H9 (cell line): Measurements from ENCODE around the gene DSTN. TPM values are rescaled to one million over a fixed set of nuclear protein-coding genes. Genes with fewer than 3 reads are reported as not detected.

ENCODE experiments used
- DNase-seq: peaks from one replicate; pipeline ENCODE4 v3.0.0-alpha.2; 2017
- H2AFZ ChIP-seq: one replicate; pipeline ENCODE4 v1.6.1; 2013; ENCODE audit warnings: mild to moderate bottlenecking, low read length, control low read depth, moderate library complexity
- H2AK5ac ChIP-seq: 2 replicates; pipeline ENCODE4 v1.6.1; 2013; ENCODE audit warnings: low read length, control low read depth, mixed read lengths; ENCODE audit not compliant: insufficient read length
- H2BK120ac ChIP-seq: one replicate; pipeline ENCODE4 v1.6.1; 2013; ENCODE audit warnings: low read depth, mild to moderate bottlenecking, low read length, control low read depth, inconsistent platforms; ENCODE audit not compliant: poor library complexity, severe bottlenecking
- H2BK12ac ChIP-seq: 2 replicates; pipeline ENCODE4 v1.6.1; 2013; ENCODE audit warnings: low read length, control low read depth, mixed read lengths, low read depth; ENCODE audit not compliant: insufficient read length
- H2BK15ac ChIP-seq: 2 replicates; pipeline ENCODE4 v1.6.1; 2013; ENCODE audit warnings: low read depth, low read length, control low read depth
- H2BK20ac ChIP-seq: one replicate; pipeline ENCODE4 v1.6.1; 2013; ENCODE audit warnings: low read depth, mild to moderate bottlenecking, low read length, control low read depth, inconsistent platforms; ENCODE audit not compliant: poor library complexity, severe bottlenecking
- H2BK5ac ChIP-seq: 2 replicates; pipeline ENCODE4 v1.6.1; 2013; ENCODE audit warnings: low read length, control low read depth, mixed read lengths; ENCODE audit not compliant: insufficient read length
- H3K14ac ChIP-seq: 2 replicates; pipeline ENCODE4 v1.6.1; 2013; ENCODE audit warnings: low read length, control low read depth; ENCODE audit not compliant: insufficient read depth
- H3K18ac ChIP-seq: 2 replicates; pipeline ENCODE4 v1.6.1; 2013; ENCODE audit warnings: low read depth, mild to moderate bottlenecking, mixed read lengths, low read length, control low read depth; ENCODE audit not compliant: insufficient read length
- H3K23ac ChIP-seq: 2 replicates; pipeline ENCODE4 v1.6.1; 2013; ENCODE audit warnings: low read length, control low read depth, mixed read lengths, low read depth; ENCODE audit not compliant: insufficient read length
- H3K23me2 ChIP-seq: 2 replicates; pipeline ENCODE4 v1.6.1; 2013; ENCODE audit warnings: low read depth, mild to moderate bottlenecking, mixed read lengths, low read length, control low read depth; ENCODE audit not compliant: insufficient read length, poor library complexity, severe bottlenecking
- H3K27ac ChIP-seq: 2 replicates; pipeline ENCODE4 v1.5.1; 2013; ENCODE audit warnings: low read length, control low read depth, mixed read lengths, low read depth; ENCODE audit not compliant: insufficient read length
- H3K27me3 ChIP-seq: 2 replicates; pipeline ENCODE4 v1.6.1; 2013; ENCODE audit warnings: low read length, control low read depth, inconsistent platforms; ENCODE audit not compliant: insufficient read depth
- H3K4ac ChIP-seq: 2 replicates; pipeline ENCODE4 v1.6.1; 2013; ENCODE audit warnings: low read depth, mild to moderate bottlenecking, control low read depth, inconsistent platforms, low read length, moderate library complexity
- H3K4me1 ChIP-seq: 2 replicates; pipeline ENCODE4 v1.6.1; 2013; ENCODE audit warnings: low read length, control low read depth, inconsistent platforms; ENCODE audit not compliant: insufficient read depth
- H3K4me2 ChIP-seq: 2 replicates; pipeline ENCODE4 v1.6.1; 2013; ENCODE audit warnings: low read length, control low read depth, mixed read lengths; ENCODE audit not compliant: insufficient read length, insufficient read depth
- H3K56ac ChIP-seq: 2 replicates; pipeline ENCODE4 v1.6.1; 2013; ENCODE audit warnings: low read depth, mild to moderate bottlenecking, mixed read lengths, low read length, control low read depth; ENCODE audit not compliant: insufficient read length
- H3K79me1 ChIP-seq: 2 replicates; pipeline ENCODE4 v1.6.1; 2013; ENCODE audit warnings: low read depth, mild to moderate bottlenecking, moderate library complexity, low read length, control low read depth, inconsistent platforms; ENCODE audit not compliant: insufficient read depth, poor library complexity, severe bottlenecking
- H3K79me2 ChIP-seq: 2 replicates; pipeline ENCODE4 v1.6.1; 2013; ENCODE audit warnings: low read length, control low read depth, inconsistent platforms; ENCODE audit not compliant: insufficient read depth
- H3K9ac ChIP-seq: 2 replicates; pipeline ENCODE4 v1.6.1; 2013; ENCODE audit warnings: low read length, control low read depth, mixed read lengths; ENCODE audit not compliant: insufficient read length; ENCODE audit errors: extremely low read depth
- H3K9me3 ChIP-seq: one replicate; pipeline ENCODE4 v1.6.1; 2013; ENCODE audit warnings: low read depth, low read length, inconsistent platforms; ENCODE audit not compliant: control insufficient read depth
- H3T11ph ChIP-seq: one replicate; pipeline ENCODE4 v1.6.1; 2013; ENCODE audit warnings: mild to moderate bottlenecking, low read length, control low read depth, inconsistent platforms
- H4K20me1 ChIP-seq: one replicate; pipeline ENCODE4 v1.6.1; 2013; ENCODE audit not compliant: control insufficient read depth, insufficient read length, insufficient read depth
- H4K5ac ChIP-seq: 2 replicates; pipeline ENCODE4 v1.6.1; 2013; ENCODE audit warnings: low read depth, mild to moderate bottlenecking, mixed read lengths, low read length, control low read depth; ENCODE audit not compliant: insufficient read length
- H4K8ac ChIP-seq: replicated peaks from 2 replicates; pipeline ENCODE4 v1.6.1; 2013; ENCODE audit warnings: low read length, control low read depth, mixed read lengths, low read depth; ENCODE audit not compliant: insufficient read length
- H4K91ac ChIP-seq: 2 replicates; pipeline ENCODE4 v1.6.1; 2013; ENCODE audit warnings: low read depth, mild to moderate bottlenecking, moderate library complexity, mixed read lengths, low read length, control low read depth; ENCODE audit not compliant: insufficient read length
- H3K27ac Mint-ChIP-seq, 3 experiments: 2 replicates in 2 of 3; 3 replicates in 1 of 3; pipeline ENCODE4 v1.8.0; 2020 to 2021; ENCODE audit warnings: mixed read lengths in 3 of 3, mild to moderate bottlenecking in 1 of 3, moderate library complexity in 1 of 3
- H3K27me3 Mint-ChIP-seq: 2 replicates; pipeline ENCODE4 v1.8.0; 2021; ENCODE audit warnings: low read depth, mild to moderate bottlenecking, moderate library complexity, mixed read lengths
- H3K36me3 Mint-ChIP-seq, 3 experiments: 2 replicates in 2 of 3; 3 replicates in 1 of 3; pipeline ENCODE4 v1.8.0; 2020 to 2021; ENCODE audit warnings: low read depth in 3 of 3, mixed read lengths in 3 of 3; ENCODE audit not compliant: insufficient read depth in 1 of 3
- H3K4me1 Mint-ChIP-seq, 2 experiments: 2 replicates each; pipeline ENCODE4 v1.8.0; 2020; ENCODE audit warnings: mixed read lengths in 2 of 2
- H3K4me3 Mint-ChIP-seq, 2 experiments: 2 replicates in 1 of 2; 3 replicates in 1 of 2; pipeline ENCODE4 v1.8.0; 2020 to 2021; ENCODE audit warnings: mild to moderate bottlenecking in 2 of 2, mixed read lengths in 2 of 2, moderate library complexity in 1 of 2
- H3K9me3 Mint-ChIP-seq, 2 experiments: 2 replicates in 1 of 2; 3 replicates in 1 of 2; pipeline ENCODE4 v1.8.0; 2020; ENCODE audit warnings: mild to moderate bottlenecking in 2 of 2, mixed read lengths in 2 of 2, moderate library complexity in 1 of 2
- WGBS: extraction: QIAGEN DNeasy Blood & Tissue Kit; methylation state at CpG from one replicate; pipeline ENCODE4 v1.1.7; 2013; ENCODE audit warnings: missing lambda C conversion rate, low lambda C conversion rate, mixed read lengths; ENCODE audit not compliant: insufficient read length; ENCODE audit errors: extremely low coverage; 5-methylcytosine and 5-hydroxymethylcytosine counted together
- total RNA-seq: library from RNA; stranded (reverse); gene quantifications from 2 replicates; pipeline ENCODE4 v1.2.1, GENCODE V29; 2021
- TF ChIP-seq, protein P1 (sequence below): fragments of 200-600 bp; sonication (generic); conservative IDR thresholded peaks from 3 replicates; pipeline ENCODE4 v1.8.0; 2021; ENCODE audit warnings: antibody characterized with exemption, mild to moderate bottlenecking

Gene DSTN
- total RNA-seq, 1 experiment from 2014 or later, result 145 TPM

DNA sequence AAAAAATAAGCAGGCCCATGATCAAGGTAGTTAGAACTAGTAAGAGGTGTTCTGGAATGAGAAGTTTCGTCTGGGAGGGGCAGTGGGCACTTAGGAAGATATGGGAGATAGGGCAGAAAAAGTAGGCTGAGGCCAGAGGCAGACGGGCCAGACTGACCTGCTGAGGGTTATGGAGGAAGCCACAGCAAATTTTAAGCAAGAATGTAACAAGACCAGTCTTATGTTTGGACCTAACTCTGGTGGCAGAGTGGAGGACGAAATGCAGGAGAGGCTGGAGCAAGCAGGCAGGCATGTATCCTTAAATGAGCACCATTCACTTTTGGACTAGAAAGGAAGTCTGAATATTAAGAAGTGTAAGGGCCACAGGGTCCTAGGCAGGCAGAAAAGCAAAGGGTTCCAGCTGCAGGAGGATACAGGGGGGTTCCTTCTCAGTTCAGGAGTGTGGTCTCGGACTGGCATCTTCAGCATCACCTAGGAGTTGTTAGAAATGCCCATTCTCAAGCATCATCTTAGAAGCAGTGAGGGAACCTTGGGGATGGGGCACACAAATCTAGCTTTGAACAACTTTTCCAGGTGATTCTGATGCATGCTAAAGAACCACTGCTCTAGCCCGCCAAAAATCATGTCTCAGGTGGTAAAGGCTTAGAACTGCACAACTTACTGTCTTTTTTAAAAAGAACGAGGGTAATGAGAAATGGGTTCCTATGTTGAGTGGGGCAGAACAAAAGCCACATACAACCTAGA is 1.7 kb upstream of the DSTN start:
- Histone ChIP-seq H3K79me1 (no peaks in the 10 kb centered on the region), H3K23me2 (peaks cover 12% of the 10 kb centered on the region), H3K4me2 (peak overlapping the region; percentile 95), H3K56ac (no peak overlapping the region), H2AK5ac (no peak overlapping the region), H4K5ac (no peak overlapping the region), H2BK120ac (no peak overlapping the region), H3T11ph (no peak overlapping the region), H3K23ac (no peak overlapping the region), H4K8ac (no peak overlapping the region), H2BK15ac (no peak overlapping the region), H3K18ac (peak overlapping the region; percentile 7), H3K14ac (no peak overlapping the region; the same call in 1 of the 2 replicates), H2BK20ac (no peak overlapping the region), H3K9me3 (no peaks in the 10 kb centered on the region), H3K79me2 (peaks cover 16% of the 10 kb centered on the region; the same call in 1 of the 2 replicates), H4K91ac (no peak overlapping the region), H2AFZ (no peak overlapping the region), H3K27me3 (no peaks in the 10 kb centered on the region), H3K4me1 (peaks cover 17% of the 10 kb centered on the region), H4K20me1 (no peaks in the 10 kb centered on the region), H3K9ac (peak overlapping the region; percentile 85), H2BK12ac (no peak overlapping the region), H2BK5ac (no peak overlapping the region), H3K27ac (no peak overlapping the region), H3K4ac (no peak overlapping the region)
- Mint-ChIP-seq H3K4me1 (peaks cover 33 to 36% of the 10 kb centered on the region in 2 experiments), H3K27ac (peak overlapping the region in 2 of 3 experiments; percentile 98 to 99; a peak in 5 of 7 replicates), H3K9me3 (0 out of 5 replicates have a peak, but pooled peaks cover 0 to 2% of the 10 kb centered on the region in 2 experiments), H3K36me3 (peaks cover 0 to 8% (median 2%) of the 10 kb centered on the region in 3 experiments; a peak in 1 of 7 replicates), H3K4me3 (peak overlapping the region; percentile 89 to 91), H3K27me3 (no peaks in the 10 kb centered on the region; the same call in 1 of the 2 replicates)
- no peak for DNase-seq
- WGBS, result no CpG with 5 or more reads among the region's 6 CpGs
- TF ChIP-seq, protein P1, sequence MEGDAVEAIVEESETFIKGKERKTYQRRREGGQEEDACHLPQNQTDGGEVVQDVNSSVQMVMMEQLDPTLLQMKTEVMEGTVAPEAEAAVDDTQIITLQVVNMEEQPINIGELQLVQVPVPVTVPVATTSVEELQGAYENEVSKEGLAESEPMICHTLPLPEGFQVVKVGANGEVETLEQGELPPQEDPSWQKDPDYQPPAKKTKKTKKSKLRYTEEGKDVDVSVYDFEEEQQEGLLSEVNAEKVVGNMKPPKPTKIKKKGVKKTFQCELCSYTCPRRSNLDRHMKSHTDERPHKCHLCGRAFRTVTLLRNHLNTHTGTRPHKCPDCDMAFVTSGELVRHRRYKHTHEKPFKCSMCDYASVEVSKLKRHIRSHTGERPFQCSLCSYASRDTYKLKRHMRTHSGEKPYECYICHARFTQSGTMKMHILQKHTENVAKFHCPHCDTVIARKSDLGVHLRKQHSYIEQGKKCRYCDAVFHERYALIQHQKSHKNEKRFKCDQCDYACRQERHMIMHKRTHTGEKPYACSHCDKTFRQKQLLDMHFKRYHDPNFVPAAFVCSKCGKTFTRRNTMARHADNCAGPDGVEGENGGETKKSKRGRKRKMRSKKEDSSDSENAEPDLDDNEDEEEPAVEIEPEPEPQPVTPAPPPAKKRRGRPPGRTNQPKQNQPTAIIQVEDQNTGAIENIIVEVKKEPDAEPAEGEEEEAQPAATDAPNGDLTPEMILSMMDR, result no peak
